ENCODE data around the gene TCP11L1.
"Not testable (repeated sequence)": the region's sequence is repeated elsewhere in the genome, so short reads cannot be mapped to it uniquely, and the experiment has no call there.

Gene TCP11L1

GRCh38 chr11:33116535-33116934, 77.2 kb downstream of the TCP11L1 start:
- Histone ChIP-seq H3K4me1 (ENCODE audit: control insufficient read depth, insufficient read depth, low read length) (no peaks in the 10 kb centered on the region), H3K4me3 (ENCODE audit: low read depth, low read length) (no peak overlapping the region), H3K9me3 (ENCODE audit: control insufficient read depth, insufficient read depth, low read depth, low read length) (no peaks in the 10 kb centered on the region), H3K27ac (ENCODE audit: extremely low read depth, low read depth, low read length) (no peak overlapping the region), H3K36me3 (ENCODE audit: control insufficient read depth in 2 of 2, insufficient read depth in 1 of 2, low read length in 2 of 2) (no peaks in the 10 kb centered on the region)
- CTCF ChIA-PET: interaction anchor here (0.5 kb wide), 1 partner anchor 10 kb away, joined by 3 read pairs; no protein-coding TSS in a partner anchor
- TF ChIP-seq ZNF324 (tag by site-specific recombination; IDR thresholded peaks at IDR 0.05) (no peak), FEZF1 (tag by site-specific recombination; IDR thresholded peaks at IDR 0.05) (peak; percentile 45; the same call in 1 of the 2 replicates), ZNF600 (tag by site-specific recombination; IDR thresholded peaks at IDR 0.05) (peak; percentile 41; the same call in 1 of the 2 replicates), PRDM1 (tag by site-specific recombination; IDR thresholded peaks at IDR 0.05) (peak; percentile 37; the same call in 1 of the 2 replicates), PRDM6 (tag by site-specific recombination; IDR thresholded peaks at IDR 0.05) (peak; percentile 44; the same call in 1 of the 2 replicates), ZNF266 (tag by site-specific recombination; IDR thresholded peaks at IDR 0.05; ENCODE audit: low read depth) (no peak)
- POLR2A ChIA-PET: no interaction called here

DNA sequence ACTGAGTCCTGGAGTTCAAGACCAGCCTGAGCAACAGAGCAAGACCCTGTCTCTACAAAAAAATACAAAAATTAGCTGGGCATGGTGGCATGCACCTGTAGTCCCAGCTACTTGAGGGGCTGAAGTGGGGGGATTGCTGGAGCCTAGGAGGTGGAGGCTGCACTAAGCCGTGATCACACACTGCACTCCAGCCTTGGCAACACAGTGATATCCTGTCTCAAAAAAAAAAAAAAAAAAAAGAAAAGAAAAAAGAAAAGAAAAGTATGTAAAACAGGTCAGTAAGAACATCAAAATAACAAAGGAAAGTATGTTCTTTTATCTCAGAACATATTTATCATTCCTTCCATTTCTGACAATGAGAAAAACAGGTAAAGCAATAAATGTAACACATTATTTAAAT, 83.3 kb downstream of the TCP11L1 start:
- H3K4me1 ChIP-seq (ENCODE audit: control insufficient read depth, insufficient read depth, low read length); H3K4me3 ChIP-seq (ENCODE audit: low read depth, low read length); H3K27ac ChIP-seq (ENCODE audit: extremely low read depth, low read depth, low read length); CTCF ChIA-PET; H3K9me3 ChIP-seq (ENCODE audit: control insufficient read depth, insufficient read depth, low read depth, low read length); POLR2A ChIA-PET: not testable (repeated sequence)
- H3K36me3 ChIP-seq (ENCODE audit: control insufficient read depth in 2 of 2, insufficient read depth in 1 of 2, low read length in 2 of 2): peaks cover 0 to 15% of the 10 kb centered on the region in 2 experiments; a peak in 1 of 3 replicates
